ENCODE data around the gene SZT2.
A peak's percentile ranks its signal among the peaks of the same experiment; 100 is the strongest.

- TF ChIP-seq CTCF (conservative IDR thresholded peaks at IDR 0.05; ENCODE audit: low read depth, low read length) (no peak), RAD21 (IDR thresholded peaks at IDR 0.05; ENCODE audit: low read length) (no peak), BHLHE40 (IDR thresholded peaks at IDR 0.05; ENCODE audit: low read depth, low read length) (0 out of 2 replicates have a peak, but pooled peaks have one; percentile 2), CHD1 (IDR thresholded peaks at IDR 0.05; ENCODE audit: low read depth, low read length) (no peak), POLR2A (IDR thresholded peaks at IDR 0.05; ENCODE audit: low read depth, low read length) (peak; percentile 88)
Observed at GRCh38 chr1:43389326-43390313, at the start of gene SZT2, which contains the start of gene MED8.
